Esophagus squamous epithelium (tissue), 4 donors: Measurements from ENCODE around the gene GPSM3.

Experiments used
- CTCF ChIP-seq, 6 experiments: fragments of 450-650 bp in 4 of 6; fragments of 200-600 bp in 2 of 6; sonication (generic) in 2 of 6; IDR thresholded peaks; one replicate each; pipeline ENCODE4 v1.5.1; 2016 to 2019; ENCODE audit warnings: antibody characterized with exemption in 6 of 6, mild to moderate bottlenecking in 4 of 6, moderate library complexity in 4 of 6
- POLR2A ChIP-seq, 4 donors: fragments of 450-650 bp; IDR thresholded peaks; one replicate each; pipeline ENCODE4 v1.6.1; 2017; ENCODE audit warnings: antibody characterized with exemption in 4 of 4, mild to moderate bottlenecking in 4 of 4, moderate library complexity in 3 of 4

DNA sequence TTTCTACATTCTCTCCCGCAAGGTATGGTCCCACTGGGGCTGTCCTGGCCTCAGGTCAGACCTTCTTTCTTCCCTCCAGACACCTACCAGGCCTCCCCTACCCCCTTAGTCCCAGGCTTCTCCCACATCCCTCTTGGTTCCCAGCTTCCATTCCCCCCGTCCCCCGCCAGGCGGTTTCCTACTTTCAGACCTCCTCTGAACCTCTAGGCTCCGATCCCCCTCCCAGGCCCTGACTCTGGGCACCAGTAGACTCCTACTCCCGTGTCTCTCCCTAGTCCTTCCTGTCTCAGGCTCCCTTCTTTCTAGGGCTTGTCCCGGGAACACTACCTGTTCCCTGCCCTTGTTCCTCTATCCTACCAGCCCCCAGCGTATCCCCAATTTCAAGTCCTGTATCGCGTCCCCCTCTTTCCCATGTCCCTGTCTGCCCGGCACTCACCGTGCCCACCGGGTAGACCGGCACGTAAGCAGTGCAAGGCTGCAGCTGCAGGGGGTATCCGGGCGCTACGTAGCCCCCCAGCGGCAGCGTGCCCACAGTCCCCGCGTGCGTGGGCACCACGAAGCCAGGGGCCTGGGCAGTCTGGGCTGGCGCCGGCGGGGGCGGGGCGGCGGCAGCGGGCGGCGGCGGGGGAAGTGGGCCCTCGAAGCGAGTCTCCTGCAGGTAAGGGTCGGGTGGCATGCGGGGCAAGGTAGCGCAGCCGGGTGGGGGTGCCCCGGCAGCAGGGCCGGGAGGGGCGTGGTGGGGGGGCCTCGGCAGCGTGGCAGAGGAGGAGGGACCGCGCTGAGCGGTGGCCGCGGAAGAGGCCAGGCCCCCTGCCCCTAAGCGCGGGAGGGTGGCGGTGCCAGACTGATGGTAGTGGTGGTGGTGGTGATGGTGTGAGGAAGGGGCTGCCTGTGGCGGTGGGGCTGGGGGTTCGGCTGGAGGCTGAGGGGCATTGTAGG, 42.2 kb downstream of the GPSM3 start:
- TF ChIP-seq CTCF (IDR thresholded peaks at IDR 0.05) (no peak), POLR2A (IDR thresholded peaks at IDR 0.05) (no peak)
